H1 (cell line): ENCODE data around the gene GBP7. TPM values are rescaled to one million over a fixed set of nuclear protein-coding genes. Genes with fewer than 3 reads are reported as not detected.

Experiments
- CTCF ChIA-PET: fragments of 300-600 bp; sonication (Branson Sonifier 250); formaldehyde crosslinking; loops from one replicate; lab custom pipeline; 2021; ENCODE audit not compliant: partially characterized antibody; lab: Charles Lee
- POLR2A ChIA-PET: fragments of 300-600 bp; sonication (Branson Sonifier 250); formaldehyde crosslinking; loops from one replicate; lab custom pipeline; 2021; ENCODE audit warnings: inconsistent platforms; ENCODE audit not compliant: partially characterized antibody; lab: Charles Lee
- DNase-seq, 2 experiments: peaks; one replicate each; pipeline versions ENCODE4 v3.0.0 to v3.0.0-alpha.2; 2010 to 2022; ENCODE audit warnings: low spot score in 2 of 2, low read depth in 1 of 2, mixed read lengths in 1 of 2
- FAIRE-seq: peaks from 2 replicates; lab custom pipeline; 2011; peaks lifted over from hg19 to GRCh38; lab: Jason Lieb, UNC
- H2AFZ ChIP-seq: 2 replicates; pipeline ENCODE4 v1.8.1; 2012; ENCODE audit warnings: low read length, inconsistent platforms
- H2AK5ac ChIP-seq: 2 replicates; pipeline ENCODE4 v1.6.1; 2013; ENCODE audit warnings: low read depth, low read length
- H2BK120ac ChIP-seq: replicated peaks from 2 replicates; pipeline ENCODE3; 2013; ENCODE audit warnings: low read depth, low read length, inconsistent platforms
- H2BK12ac ChIP-seq: 2 replicates; pipeline ENCODE4 v1.6.1; 2013; ENCODE audit warnings: low read depth, low read length
- H2BK15ac ChIP-seq: 2 replicates; pipeline ENCODE4 v1.6.1; 2013; ENCODE audit warnings: low read length
- H2BK20ac ChIP-seq: 2 replicates; pipeline ENCODE4 v1.6.1; 2013; ENCODE audit warnings: low read length
- H2BK5ac ChIP-seq: 2 replicates; pipeline ENCODE4 v1.6.1; 2013; ENCODE audit warnings: low read depth, low read length
- H3K14ac ChIP-seq: 2 replicates; pipeline ENCODE4 v1.6.1; 2013; ENCODE audit warnings: inconsistent platforms; ENCODE audit not compliant: insufficient read length
- H3K18ac ChIP-seq: 2 replicates; pipeline ENCODE4 v1.6.1; 2013; ENCODE audit warnings: low read length; ENCODE audit errors: extremely low read depth
- H3K23ac ChIP-seq: 2 replicates; pipeline ENCODE4 v1.6.1; 2013; ENCODE audit warnings: inconsistent platforms; ENCODE audit not compliant: insufficient read length
- H3K23me2 ChIP-seq: 2 replicates; pipeline ENCODE4 v1.6.1; 2013; ENCODE audit warnings: low read depth, low read length
- H3K27ac ChIP-seq: 2 replicates; pipeline ENCODE4 v1.6.1; 2011; ENCODE audit warnings: low read depth, low read length, inconsistent platforms
- H3K27me3 ChIP-seq, 4 experiments: replicated peaks in 1 of 4; 1 replicate in 1 of 4; 2 replicates in 3 of 4; pipeline versions ENCODE4 v1.6.1 to v1.8.1; 2011 to 2013; ENCODE audit warnings: low read length in 3 of 4, mild to moderate bottlenecking in 3 of 4, inconsistent platforms in 2 of 4, mixed read lengths in 2 of 4, moderate library complexity in 1 of 4; ENCODE audit not compliant: control insufficient read depth in 3 of 4, insufficient read depth in 3 of 4; ENCODE audit errors: extremely low read depth in 1 of 4
- H3K36me3 ChIP-seq, 4 experiments: 2 replicates each; pipeline versions ENCODE4 v1.6.1 to v1.8.1; 2011 to 2013; ENCODE audit warnings: mild to moderate bottlenecking in 4 of 4, low read length in 3 of 4, moderate library complexity in 2 of 4, control low read depth in 1 of 4, inconsistent platforms in 1 of 4; ENCODE audit not compliant: insufficient read depth in 4 of 4, control insufficient read depth in 2 of 4
- H3K4ac ChIP-seq: replicated peaks from 2 replicates; pipeline ENCODE3; 2013; ENCODE audit warnings: low read length, low read depth, mixed read lengths, inconsistent platforms; ENCODE audit not compliant: insufficient read length
- H3K4me1 ChIP-seq, 4 experiments: replicated peaks in 1 of 4; 1 replicate in 1 of 4; 2 replicates in 3 of 4; pipeline versions ENCODE4 v1.6.1 to v1.8.1; 2011 to 2013; ENCODE audit warnings: low read length in 3 of 4, inconsistent platforms in 2 of 4, mixed read lengths in 1 of 4; ENCODE audit not compliant: insufficient read depth in 4 of 4, control insufficient read depth in 3 of 4
- H3K4me2 ChIP-seq, 2 experiments: 2 replicates each; pipeline versions ENCODE4 v1.6.1 to v1.8.1; 2011 to 2013; ENCODE audit warnings: low read depth in 2 of 2, low read length in 2 of 2, control low read depth in 1 of 2, inconsistent platforms in 1 of 2, mild to moderate bottlenecking in 1 of 2; ENCODE audit not compliant: insufficient read depth in 1 of 2
- H3K4me3 ChIP-seq, 4 experiments: fragments of 200-600, 300-600 bp in 1 of 4; sonication (generic), shearing (Covaris generic), sonication (Bioruptor Twin) in 1 of 4; 2 replicates each; pipeline versions ENCODE4 v1.5.1 to v1.8.1; 2011 to 2016; ENCODE audit warnings: low read length in 4 of 4, low read depth in 3 of 4, control low read depth in 2 of 4, inconsistent platforms in 2 of 4, mild to moderate bottlenecking in 2 of 4, mixed read lengths in 1 of 4, moderate library complexity in 1 of 4; ENCODE audit not compliant: insufficient read depth in 2 of 4; ENCODE audit errors: extremely low read depth in 1 of 4
- H3K56ac ChIP-seq: replicated peaks from 2 replicates; pipeline ENCODE3; 2013; ENCODE audit warnings: low read depth, mild to moderate bottlenecking, mixed read lengths, low read length, inconsistent platforms; ENCODE audit not compliant: insufficient read length
- H3K79me1 ChIP-seq: 2 replicates; pipeline ENCODE4 v1.6.1; 2013; ENCODE audit warnings: low read depth, low read length, control low read depth
- H3K79me2 ChIP-seq, 2 experiments: 2 replicates each; pipeline versions ENCODE4 v1.6.1 to v1.8.1; 2012 to 2013; ENCODE audit warnings: low read length in 2 of 2, mild to moderate bottlenecking in 2 of 2, inconsistent platforms in 1 of 2; ENCODE audit not compliant: insufficient read depth in 2 of 2, control insufficient read depth in 1 of 2
- H3K9ac ChIP-seq, 4 experiments: replicated peaks in 1 of 4; 1 replicate in 1 of 4; 2 replicates in 3 of 4; pipeline versions ENCODE4 v1.6.1 to v1.8.1; 2011 to 2013; ENCODE audit warnings: low read depth in 3 of 4, low read length in 3 of 4, control low read depth in 2 of 4, mild to moderate bottlenecking in 2 of 4, moderate library complexity in 2 of 4, inconsistent platforms in 1 of 4; ENCODE audit errors: extremely low read depth in 1 of 4
- H3K9me3 ChIP-seq, 2 experiments: 2 replicates each; pipeline versions ENCODE4 v1.6.1 to v1.8.1; 2012 to 2013; ENCODE audit warnings: mild to moderate bottlenecking in 2 of 2, moderate library complexity in 2 of 2, control low read depth in 1 of 2, inconsistent platforms in 1 of 2, low read depth in 1 of 2, low read length in 1 of 2, mixed read lengths in 1 of 2; ENCODE audit not compliant: insufficient read depth in 2 of 2
- H4K20me1 ChIP-seq, 2 experiments: replicated peaks in 1 of 2; 2 replicates each; pipeline versions ENCODE3 to v1.8.1; 2011 to 2013; ENCODE audit warnings: inconsistent platforms in 2 of 2, low read length in 2 of 2, mild to moderate bottlenecking in 1 of 2; ENCODE audit not compliant: insufficient read depth in 2 of 2, control insufficient read depth in 1 of 2
- H4K5ac ChIP-seq: 2 replicates; pipeline ENCODE4 v1.6.1; 2013; ENCODE audit warnings: low read length, low read depth, mixed read lengths, inconsistent platforms; ENCODE audit not compliant: insufficient read length
- H4K8ac ChIP-seq: 2 replicates; pipeline ENCODE4 v1.8.0; 2013; ENCODE audit warnings: mild to moderate bottlenecking, moderate library complexity, low read length, inconsistent platforms; ENCODE audit not compliant: insufficient read depth; ENCODE audit errors: extremely low read depth
- H4K91ac ChIP-seq: replicated peaks from 2 replicates; pipeline ENCODE3; 2013; ENCODE audit warnings: low read length, mixed read lengths, inconsistent platforms; ENCODE audit not compliant: insufficient read length
- BCL11A ChIP-seq, 2 experiments: IDR thresholded peaks; one replicate each; pipeline ENCODE4 v1.6.1; 2011; ENCODE audit warnings: low read depth in 2 of 2, low read length in 2 of 2, mild to moderate bottlenecking in 2 of 2
- EZH2 ChIP-seq: fragments of 200-600 bp; sonication (generic); IDR thresholded peaks from 2 replicates; pipeline ENCODE4 v1.7.1; 2012; ENCODE audit warnings: low read depth, mild to moderate bottlenecking, moderate library complexity, low read length, inconsistent platforms; ENCODE audit not compliant: severe bottlenecking
- JUND ChIP-seq: IDR thresholded peaks from 2 replicates; pipeline ENCODE4 v1.6.1; 2011; ENCODE audit warnings: mild to moderate bottlenecking, improper control_type of control experiment, low read length
- POU5F1 ChIP-seq: IDR thresholded peaks from 2 replicates; pipeline ENCODE4 v1.6.1; 2011; ENCODE audit warnings: low read depth, mild to moderate bottlenecking, low read length, moderate library complexity
- RAD21 ChIP-seq, 2 experiments: IDR thresholded peaks in 1 of 2; conservative IDR thresholded peaks in 1 of 2; 2 replicates each; pipeline ENCODE4 v1.6.1; 2011; ENCODE audit warnings: low read depth in 2 of 2, low read length in 2 of 2, improper control_type of control experiment in 1 of 2, inconsistent platforms in 1 of 2, mild to moderate bottlenecking in 1 of 2, moderate library complexity in 1 of 2
- RXRA ChIP-seq: IDR thresholded peaks from 2 replicates; pipeline ENCODE4 v1.6.1; 2011; ENCODE audit warnings: low read depth, mild to moderate bottlenecking, low read length, moderate library complexity; ENCODE audit not compliant: insufficient read depth
- SP4 ChIP-seq: IDR thresholded peaks from 2 replicates; pipeline ENCODE4 v1.6.1; 2012; ENCODE audit warnings: low read length, inconsistent platforms
- WGBS, 2 experiments: shearing (Covaris generic) in 1 of 2; methylation state at CpG; one replicate each; pipeline versions ENCODE4 v1.1.6 to v1.1.7; 2013 to 2015; ENCODE audit warnings: low lambda C conversion rate in 2 of 2, mixed read lengths in 2 of 2, inconsistent platforms in 1 of 2, low coverage in 1 of 2, missing lambda C conversion rate in 1 of 2; ENCODE audit not compliant: insufficient replicate concordance in 2 of 2, insufficient coverage in 1 of 2, insufficient read length in 1 of 2; ENCODE audit errors: extremely low coverage in 1 of 2, missing lambda C conversion rate in 1 of 2; 5-methylcytosine and 5-hydroxymethylcytosine counted together
- polyA plus RNA-seq, 7 experiments: library from polyadenylated mRNA; depleted of rRNA in 3 of 7; stranded (reverse) in 5 of 7; unstranded in 2 of 7; fragments of >200 nt in 5 of 7; fragments of 200-250 nt in 2 of 7; gene quantifications; 1 replicate in 5 of 7; 2 replicates in 1 of 7; 4 replicates in 1 of 7; pipeline versions ENCODE4 v1.2.1 to v1.2.3, GENCODE V29; 2011 to 2013; ENCODE audit warnings: missing spikeins in 2 of 7, mixed read lengths in 2 of 7
- total RNA-seq: library from RNA; stranded (reverse); fragmentation: NEBNext Ultra II Directional; extraction: Animal tissue kit (Norgen Biotek cat#: 25700); gene quantifications from 2 replicates; pipeline ENCODE4 v1.2.1, GENCODE V29; 2021
- TF ChIP-seq, protein P1 (sequence below): IDR thresholded peaks from 2 replicates; pipeline ENCODE4 v1.6.1; 2012; ENCODE audit warnings: inconsistent platforms

Gene GBP7
- total and polyA plus RNA-seq, 2 of the 8 experiments (the other 6 are each of a cell fraction or from before 2014, with no cell fraction given), result not detected

DNA sequence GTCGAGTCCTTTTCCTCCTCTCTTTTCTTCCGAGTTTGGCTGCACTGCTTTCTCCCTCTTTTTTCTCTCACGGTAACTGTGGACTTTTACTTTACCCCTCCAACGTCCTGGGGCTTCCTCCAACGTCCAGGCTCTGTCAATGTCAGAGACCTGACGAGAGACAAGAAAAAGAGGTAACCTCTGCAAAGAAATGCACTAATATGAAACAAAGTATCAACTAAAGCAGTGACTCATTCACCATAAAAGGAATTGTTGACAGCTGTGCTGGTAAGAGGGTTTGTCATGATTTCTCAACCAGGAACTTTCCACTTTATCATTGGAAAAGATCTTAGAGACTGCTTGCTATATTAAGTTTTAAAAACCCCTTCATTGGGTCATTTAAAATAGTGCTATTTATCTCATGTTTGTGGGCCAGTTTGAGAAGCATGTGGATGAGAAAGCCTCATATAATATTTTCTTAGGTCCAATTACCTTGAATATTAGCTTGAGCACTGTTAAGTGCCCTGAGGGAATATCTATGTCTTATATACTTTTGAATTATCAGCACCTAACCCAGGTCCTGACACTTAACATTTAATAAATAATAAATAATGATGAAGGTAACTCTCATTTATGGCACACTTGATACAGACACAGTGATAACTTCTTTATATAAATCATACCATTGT, 49.8 kb downstream of the GBP7 start, which contains the start of gene GBP2:
Gene GBP2, minus strand, starts transcription at position 202 of the 668 bp plus-strand sequence. CDS start 4,148 bp downstream, outside the sequence.
- Histone ChIP-seq H3K23ac (no peak within 1 kb of the TSS), H2BK5ac (no peak within 1 kb of the TSS), H3K4me2 (no peak within 1 kb of the TSS), H2BK20ac (no peak within 1 kb of the TSS), H3K27me3 (peaks cover 0 to 1% (median 0%) of the 10 kb centered on the region in 4 experiments; a peak in 1 of 7 replicates), H3K9ac (no peak within 1 kb of the TSS), H4K91ac (no peak within 1 kb of the TSS), H3K79me1 (no peaks in the 10 kb centered on the region), H3K9me3 (no peaks in the 10 kb centered on the region), H3K4me3 (no peak within 1 kb of the TSS), H3K4ac (no peak within 1 kb of the TSS), H2AK5ac (no peak within 1 kb of the TSS), H3K27ac (no peak within 1 kb of the TSS), H2BK12ac (no peak within 1 kb of the TSS), H3K56ac (no peak within 1 kb of the TSS), H3K36me3 (no peaks in the 10 kb centered on the region), H4K5ac (no peak within 1 kb of the TSS), H2BK15ac (no peak within 1 kb of the TSS), H3K18ac (no peak within 1 kb of the TSS), H3K14ac (no peak within 1 kb of the TSS), H2AFZ (peak within 1 kb of the TSS; percentile 41; the same call in 1 of the 2 replicates), H4K8ac (no peak within 1 kb of the TSS), H4K20me1 (no peaks in the 10 kb centered on the region), H2BK120ac (no peak within 1 kb of the TSS), H3K23me2 (no peaks in the 10 kb centered on the region), H3K79me2 (no peaks in the 10 kb centered on the region), H3K4me1 (no peaks in the 10 kb centered on the region)
- DNase-seq (no peak), FAIRE-seq (no peak)
- WGBS, 2 experiments, result 85% methylated on average over 6 of the region's 6 CpGs; no CpG with 5 or more reads in 1 of the 2 experiments
- ChIA-PET POLR2A (no interaction called here), CTCF (interaction anchor here (0.6 to 1.1 kb wide), 2 partner anchors 9 to 1746 kb away, joined by 3 read pairs; no protein-coding TSS in a partner anchor)
- TF ChIP-seq RXRA (no peak), POU5F1 (no peak), SP4 (no peak), EZH2 (no peak), BCL11A (IDR thresholded peaks at IDR 0.05; ENCODE audit: low read depth in 2 of 2, low read length in 2 of 2) (no peak), JUND (no peak), RAD21 (IDR thresholded peaks at IDR 0.05 in 1 of 2, conservative IDR thresholded peaks at IDR 0.05 in 1 of 2; ENCODE audit: low read depth in 2 of 2, low read length in 2 of 2) (no peak)
- TF ChIP-seq, protein P1, sequence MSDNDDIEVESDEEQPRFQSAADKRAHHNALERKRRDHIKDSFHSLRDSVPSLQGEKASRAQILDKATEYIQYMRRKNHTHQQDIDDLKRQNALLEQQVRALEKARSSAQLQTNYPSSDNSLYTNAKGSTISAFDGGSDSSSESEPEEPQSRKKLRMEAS, result no peak
